Dermis blood vessel endothelial cell (primary cell): Measurements from ENCODE around the gene NMU. TPM values are rescaled to one million over a fixed set of nuclear protein-coding genes. Genes with fewer than 3 reads are reported as not detected.
A peak's percentile ranks its signal among the peaks of the same experiment; 100 is the strongest.
"Not testable (repeated sequence)": the region's sequence is repeated elsewhere in the genome, so short reads cannot be mapped to it uniquely, and the experiment has no call there.

ENCODE experiments used
- DNase-seq: peaks from one replicate; pipeline ENCODE4 v3.0.0; 2010
- total RNA-seq: library from RNA; depleted of rRNA; stranded (reverse); fragments of >200 nt; gene quantifications from 2 replicates; pipeline ENCODE4 v1.2.3, GENCODE V29; 2014

The NMU gene
- total RNA-seq, 1 donor from 2014 or later = not detected

DNA sequence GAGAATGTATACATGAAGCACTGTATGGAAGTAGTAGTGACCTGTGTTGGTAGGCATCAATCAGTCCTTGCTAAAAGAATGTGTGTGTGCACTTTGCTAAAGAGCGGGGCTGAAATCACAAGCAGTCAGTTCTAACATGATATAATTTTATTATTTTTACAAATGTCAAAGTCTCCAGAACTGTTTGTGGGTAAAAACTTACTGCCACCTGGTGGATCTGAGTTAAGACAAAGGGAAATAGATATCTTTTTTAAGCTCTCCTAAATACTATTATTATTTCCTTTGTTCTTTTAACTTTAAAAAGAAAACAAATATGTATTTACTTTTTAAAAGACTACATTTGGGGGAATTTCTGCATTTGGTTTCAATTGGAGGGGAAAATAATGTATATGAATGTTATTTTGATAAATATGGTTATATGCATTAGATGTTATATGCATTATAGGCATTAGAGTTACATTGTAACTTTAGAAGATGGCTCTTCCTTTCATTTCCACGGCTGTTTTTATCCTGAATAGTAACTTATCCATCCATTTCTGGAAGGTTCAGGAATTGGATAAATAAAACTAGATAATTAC is 81.6 kb downstream of the NMU start:
- peak; percentile 69 for DNase-seq

DNA sequence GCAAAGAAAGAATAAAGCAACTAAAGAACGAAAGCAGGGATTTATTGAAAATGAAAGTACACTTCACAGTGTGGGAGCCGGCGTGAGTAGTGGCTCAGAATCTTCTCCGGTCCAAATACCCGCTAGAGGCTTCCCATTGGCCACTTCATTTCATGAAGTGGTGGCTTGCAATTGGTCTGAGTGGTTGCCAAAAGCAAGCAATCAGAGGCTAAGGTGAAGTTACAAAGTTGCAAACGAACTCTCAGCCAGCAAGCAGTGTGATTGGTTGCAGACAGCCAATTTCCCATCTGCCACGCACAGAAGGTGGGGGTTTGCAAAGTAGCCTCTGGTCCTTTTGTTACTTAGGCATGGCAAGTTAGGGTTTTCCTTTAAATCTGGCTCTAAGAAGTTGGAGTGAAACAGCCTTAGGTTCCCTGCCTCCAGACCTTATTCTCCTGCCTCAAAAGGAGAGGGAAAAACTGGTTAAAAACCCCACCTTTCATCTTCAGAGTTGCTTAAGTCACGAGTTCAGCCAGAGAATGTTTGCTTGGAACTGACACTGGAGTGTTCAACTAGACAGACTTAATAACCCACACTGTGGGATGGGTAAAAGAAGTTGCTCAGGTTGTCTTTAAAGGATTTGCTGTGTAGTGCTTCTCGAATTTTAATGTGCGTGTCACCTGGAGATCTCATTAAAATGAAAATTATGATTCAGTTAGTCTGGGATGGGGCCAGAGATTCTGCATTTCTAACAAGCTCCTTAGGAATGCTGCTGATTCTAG is 82.5 kb downstream of the NMU start:
- no peak for DNase-seq

DNA sequence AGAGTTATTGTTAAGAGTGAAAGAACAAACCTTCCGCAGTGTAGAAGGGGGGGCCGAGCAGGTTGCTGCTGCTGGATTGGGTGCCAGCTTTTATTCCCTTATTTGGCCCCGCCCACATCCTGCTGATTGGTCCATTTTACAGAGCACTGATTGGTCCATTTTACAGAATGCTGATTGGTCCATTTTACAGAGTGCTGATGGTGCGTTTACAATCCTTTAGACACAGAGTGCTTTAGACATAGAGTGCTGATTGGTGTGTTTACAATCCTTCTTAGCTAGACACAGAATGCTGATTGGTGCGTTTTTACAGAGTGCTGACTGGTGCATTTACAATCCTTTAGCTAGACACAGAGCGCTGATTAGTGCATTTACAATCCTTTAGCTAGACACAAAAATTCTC is 84.1 kb downstream of the NMU start:
- DNase-seq = not testable (repeated sequence)

DNA sequence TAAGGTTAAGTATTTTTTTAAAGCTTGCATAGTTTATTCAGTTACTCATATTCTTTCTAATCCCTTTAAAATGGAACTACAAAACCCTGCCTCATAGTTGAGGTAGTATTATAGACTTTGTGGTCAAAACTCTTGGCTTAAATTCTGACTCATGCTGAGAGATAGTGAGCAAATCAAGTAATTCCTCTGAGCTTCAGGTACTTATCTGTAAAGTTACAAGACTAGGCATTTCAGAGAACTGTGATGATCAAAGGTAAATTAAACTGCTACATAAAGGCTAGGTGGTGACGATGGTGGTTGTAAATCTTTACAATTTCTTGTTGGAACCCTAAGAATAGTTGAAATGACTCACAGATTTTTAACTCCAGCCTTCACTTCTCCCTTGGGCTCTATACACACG is 86.2 kb downstream of the NMU start:
- DNase-seq = no peak

DNA sequence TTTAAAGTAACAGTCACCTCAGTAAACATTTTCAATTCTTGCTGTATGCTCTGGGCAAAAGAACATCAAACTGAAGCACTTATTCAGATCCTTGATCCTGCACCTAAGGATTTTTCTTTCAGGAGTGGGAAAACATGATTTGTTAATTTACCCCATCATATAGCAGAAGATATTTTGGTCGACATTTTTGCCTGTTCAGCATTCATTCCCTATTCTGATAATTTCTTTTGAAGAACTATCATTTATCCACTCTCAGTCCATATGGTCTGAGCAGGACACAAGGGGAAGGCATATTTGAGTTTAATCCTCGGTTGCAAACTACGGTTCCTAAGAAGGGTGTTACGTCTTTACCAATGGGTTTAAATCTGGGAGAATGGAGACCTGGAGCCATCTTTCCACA is 88.2 kb downstream of the NMU start:
- no peak for DNase-seq

- no peak for DNase-seq
These were observed 88.7 kb downstream of the NMU start for GRCh38 chr4:55547466-55547770.

DNA sequence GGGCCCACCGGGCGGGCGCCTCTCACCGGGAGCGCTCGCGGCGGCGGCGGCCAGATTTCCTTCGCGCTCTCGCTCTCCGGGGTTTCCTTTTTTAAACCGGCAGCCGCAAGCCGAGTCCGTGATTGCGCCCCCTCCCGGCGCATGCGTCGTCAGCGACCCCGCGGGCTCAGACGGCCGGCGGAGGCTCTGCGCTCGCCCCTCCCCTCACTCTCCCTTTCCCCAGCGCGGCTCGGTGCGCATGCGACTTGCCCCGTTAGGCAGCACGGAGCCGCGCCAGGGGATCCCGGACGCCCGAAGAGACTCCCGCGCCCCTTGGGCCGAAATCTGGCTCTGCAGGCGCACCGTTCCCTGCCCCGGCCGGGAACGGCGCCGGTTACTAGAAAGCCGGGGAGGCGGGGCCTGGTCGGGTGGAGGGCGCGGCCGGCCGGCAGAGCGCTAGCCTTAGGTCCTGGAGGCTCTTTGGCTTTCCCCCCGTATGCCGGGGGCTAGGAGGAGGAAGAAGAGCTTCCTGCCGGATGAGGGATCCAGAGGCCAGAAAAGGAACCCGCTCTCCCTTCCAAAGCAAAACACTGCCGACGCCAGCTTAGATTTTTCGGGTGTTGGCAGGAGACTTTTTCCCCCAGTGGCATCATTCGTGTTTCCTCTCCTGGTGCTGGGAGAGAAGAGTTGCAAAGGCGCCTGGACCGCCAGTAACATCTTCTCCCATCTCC is 89.2 kb downstream of the NMU start, which contains the start of gene CLOCK:
TSS of gene CLOCK (minus strand) at position 154 of the 710 bp plus-strand sequence. CDS start 64,124 bp downstream, outside the sequence.
- peak; percentile 91 for DNase-seq

- DNase-seq = no peak
These were observed 89.7 kb downstream of the NMU start for GRCh38 chr4:55546506-55546755.

- peak; percentile 73 for DNase-seq
These were observed 90.2 kb downstream of the NMU start for GRCh38 chr4:55545641-55546505.

Other genes with a start within 250 kb of the NMU start
- gene TMEM165, start 240.3 kb downstream of the NMU start, total RNA-seq = 129 and 169 TPM in 2 replicates
- 20.3 and 26.0 TPM in 2 replicates for gene CLOCK, start 89.4 kb downstream of the NMU start, total RNA-seq
- not detected in 2 replicates for gene PDCL2, start 44.1 kb downstream of the NMU start, total RNA-seq
- gene EXOC1L, start 183.5 kb upstream of the NMU start, total RNA-seq = not detected in 2 replicates
- 52.8 and 72.5 TPM in 2 replicates for gene EXOC1, start 217.3 kb upstream of the NMU start, total RNA-seq